A549 (cell line): Measurements from ENCODE around the gene DNALI1. TPM values are rescaled to one million over a fixed set of nuclear protein-coding genes. Genes with fewer than 3 reads are reported as not detected.
"Not testable (repeated sequence)": the region's sequence is repeated elsewhere in the genome, so short reads cannot be mapped to it uniquely, and the experiment has no call there.

Experiments used
- ATAC-seq, 2 experiments: fragments of 200-7000 bp in 1 of 2; fragments of >200 bp in 1 of 2; cut with Nextera tagmentation in 1 of 2; cut with Tn5 transposase in 1 of 2; 3 replicates each; pipeline versions ENCODE4 v1.8.0 to v1.9.1; 2018 to 2020; ENCODE audit warnings: mild to moderate bottlenecking in 1 of 2, moderate library complexity in 1 of 2
- CTCF ChIA-PET: fragments of 300-600 bp; sonication (Branson Sonifier 250); formaldehyde crosslinking; extraction: SDS; loops from one replicate; lab custom pipeline; 2021; ENCODE audit warnings: antibody characterized with exemption, inconsistent platforms; lab: Yijun Ruan, JAX
- POLR2A ChIA-PET: fragments of 350-600 bp; formaldehyde crosslinking; extraction: SDS; loops from one replicate; lab custom pipeline; 2021; ENCODE audit warnings: antibody characterized with exemption, inconsistent platforms; lab: Yijun Ruan, JAX
- DNase-seq, 2 experiments: peaks; one replicate each; pipeline versions ENCODE4 v3.0.0 to v3.0.0-alpha.2; 2011 to 2016; ENCODE audit warnings: low read depth in 1 of 2, low spot score in 1 of 2
- FAIRE-seq: peaks from 2 replicates; lab custom pipeline; 2011; peaks lifted over from hg19 to GRCh38; lab: Jason Lieb, UNC
- H3K27ac ChIP-seq, 2 experiments: fragments of >200 bp; sonication (Bioruptor Twin); formaldehyde crosslinking; 3 replicates each; pipeline ENCODE4 v1.5.1; 2016 to 2017
- H3K4me1 ChIP-seq: fragments of >200 bp; sonication (Bioruptor Twin); formaldehyde crosslinking; 3 replicates; pipeline ENCODE4 v1.6.1; 2016
- H3K4me2 ChIP-seq: fragments of >200 bp; sonication (Bioruptor Twin); formaldehyde crosslinking; 3 replicates; pipeline ENCODE4 v1.6.1; 2016
- H3K4me3 ChIP-seq: fragments of >200 bp; sonication (Bioruptor Twin); formaldehyde crosslinking; 3 replicates; pipeline ENCODE4 v1.5.1; 2016
- H3K9me3 ChIP-seq: fragments of >200 bp; sonication (Bioruptor Twin); formaldehyde crosslinking; 3 replicates; pipeline ENCODE4 v1.6.1; 2016
- BHLHE40 ChIP-seq: IDR thresholded peaks from 2 replicates; pipeline ENCODE4 v1.6.1; 2012; ENCODE audit warnings: low read depth, low read length, inconsistent platforms
- CBX8 ChIP-seq: fragments of 200-600 bp; sonication (generic); IDR thresholded peaks from 2 replicates; pipeline ENCODE4 v1.6.1; 2016
- CHD4 ChIP-seq: fragments of 200-600 bp; sonication (generic); IDR thresholded peaks from 2 replicates; pipeline ENCODE4 v1.6.1; 2016; ENCODE audit warnings: antibody characterized with exemption, mild to moderate bottlenecking, borderline replicate concordance
- EHMT2 ChIP-seq: fragments of 200-600 bp; sonication (generic); IDR thresholded peaks from 2 replicates; pipeline ENCODE4 v1.6.1; 2016; ENCODE audit warnings: antibody characterized with exemption, low read depth, mild to moderate bottlenecking, moderate library complexity
- ELK1 ChIP-seq: fragments of 150-350 bp; IDR thresholded peaks from 2 replicates; pipeline ENCODE4 v1.6.1; 2014; ENCODE audit warnings: low read depth, mild to moderate bottlenecking, low read length
- EP300 ChIP-seq, 2 experiments: fragments of >200 bp; sonication (Bioruptor Twin); formaldehyde crosslinking; IDR thresholded peaks; 2 replicates in 1 of 2; 3 replicates in 1 of 2; pipeline ENCODE4 v1.6.1; 2016 to 2017
- FOSB ChIP-seq: fragments of 250-450 bp; sonication (Bioruptor Pico); IDR thresholded peaks from 2 replicates; pipeline ENCODE4 v1.5.0; 2020; ENCODE audit warnings: mild to moderate bottlenecking, moderate library complexity
- FOXS1 ChIP-seq: fragments of 250-450 bp; sonication (Bioruptor Pico); IDR thresholded peaks from 2 replicates; pipeline ENCODE4 v1.5.0; 2020; ENCODE audit warnings: mild to moderate bottlenecking, moderate library complexity
- HEYL ChIP-seq: fragments of 250-450 bp; sonication (Bioruptor Pico); IDR thresholded peaks from 2 replicates; pipeline ENCODE4 v1.8.0; 2021; ENCODE audit warnings: mild to moderate bottlenecking, moderate library complexity
- HOXB13 ChIP-seq: fragments of 250-450 bp; sonication (Bioruptor Pico); IDR thresholded peaks from 2 replicates; pipeline ENCODE4 v1.5.0; 2020; ENCODE audit warnings: low read depth, mild to moderate bottlenecking, moderate library complexity
- JUN ChIP-seq, 2 experiments: fragments of >200 bp; sonication (Bioruptor Twin); formaldehyde crosslinking; IDR thresholded peaks; 2 replicates in 1 of 2; 3 replicates in 1 of 2; pipeline ENCODE4 v1.6.1; 2016 to 2017
- JUNB ChIP-seq: fragments of >200 bp; sonication (Bioruptor Twin); formaldehyde crosslinking; IDR thresholded peaks from 2 replicates; pipeline ENCODE4 v1.6.1; 2016
- KDM5A ChIP-seq: fragments of 200-600 bp; sonication (generic); IDR thresholded peaks from 2 replicates; pipeline ENCODE4 v1.6.1; 2016; ENCODE audit warnings: antibody characterized with exemption, mild to moderate bottlenecking
- NFE2L2 ChIP-seq: fragments of 150-350 bp; conservative IDR thresholded peaks from 2 replicates; pipeline ENCODE4 v1.6.1; 2014; ENCODE audit warnings: low read length
- NR3C1 ChIP-seq: fragments of >200 bp; sonication (Bioruptor Twin); formaldehyde crosslinking; IDR thresholded peaks from 3 replicates; pipeline ENCODE4 v1.6.1; 2017
- PHF8 ChIP-seq: fragments of 200-600 bp; sonication (generic); IDR thresholded peaks from 2 replicates; pipeline ENCODE4 v1.6.1; 2016; ENCODE audit warnings: low read depth, mild to moderate bottlenecking, antibody characterized with exemption, moderate library complexity, borderline replicate concordance
- RARB ChIP-seq: fragments of 250-450 bp; sonication (Bioruptor Pico); IDR thresholded peaks from 2 replicates; pipeline ENCODE4 v1.8.0; 2021; ENCODE audit warnings: mild to moderate bottlenecking, moderate library complexity
- SREBF2 ChIP-seq: fragments of 450-650 bp; IDR thresholded peaks from 2 replicates; pipeline ENCODE4 v1.6.1; 2014; ENCODE audit warnings: mild to moderate bottlenecking, moderate library complexity
- TP53 ChIP-seq: fragments of 250-450 bp; sonication (Bioruptor Pico); IDR thresholded peaks from 2 replicates; pipeline ENCODE4 v1.5.0; 2021; ENCODE audit warnings: mild to moderate bottlenecking, moderate library complexity
- ZC3H11A ChIP-seq: fragments of 450-650 bp; IDR thresholded peaks from 2 replicates; pipeline ENCODE4 v1.6.1; 2014; ENCODE audit warnings: antibody characterized with exemption, mild to moderate bottlenecking
- ZNF302 ChIP-seq: fragments of 250-450 bp; sonication (Bioruptor Pico); IDR thresholded peaks from 2 replicates; pipeline ENCODE4 v1.9.0; 2021; ENCODE audit warnings: inconsistent platforms, mild to moderate bottlenecking, moderate library complexity
- WGBS: methylation state at CpG from one replicate; pipeline ENCODE4 v1.1.6; 2017; ENCODE audit errors: missing lambda C conversion rate; 5-methylcytosine and 5-hydroxymethylcytosine counted together
- polyA plus RNA-seq, 4 experiments: library from polyadenylated mRNA; depleted of rRNA in 3 of 4; stranded (reverse); fragments of >200 nt; fragmentation: RNase III in 1 of 4; extraction: RNeasy Plus Mini Kit Qiagen cat#74134 plus additional on column Dnase treatment in 1 of 4; gene quantifications; 2 replicates in 3 of 4; 3 replicates in 1 of 4; pipeline ENCODE4 v1.2.3, GENCODE V29; 2011 to 2017
- TF ChIP-seq, protein P1 (sequence below): IDR thresholded peaks from 2 replicates; pipeline ENCODE4 v1.6.1; 2012; ENCODE audit warnings: low read depth, borderline replicate concordance
- TF ChIP-seq, protein P2 (sequence below): fragments of 200-600 bp; sonication (generic); IDR thresholded peaks from 2 replicates; pipeline ENCODE4 v1.6.1; 2016; ENCODE audit warnings: antibody characterized with exemption, mild to moderate bottlenecking, moderate library complexity
- TF ChIP-seq, protein P3 (sequence below): fragments of 450-650 bp; IDR thresholded peaks from 2 replicates; pipeline ENCODE4 v1.6.1; 2014; ENCODE audit warnings: antibody characterized with exemption
- TF ChIP-seq, protein P4 (sequence below): fragments of >200 bp; sonication (Bioruptor Twin); formaldehyde crosslinking; IDR thresholded peaks from 2 replicates; pipeline ENCODE4 v1.6.1; 2016
- TF ChIP-seq, protein P5 (sequence below): fragments of 250-450 bp; sonication (Bioruptor Pico); IDR thresholded peaks from 2 replicates; pipeline ENCODE4 v1.5.0; 2021; ENCODE audit warnings: mild to moderate bottlenecking, moderate library complexity, borderline replicate concordance

The DNALI1 gene
- polyA plus RNA-seq, 2 of the 4 experiments (the other 2 are of a cell fraction) = not detected

- H3K4me2 ChIP-seq = no peak overlapping the region
- H3K9me3 ChIP-seq = 0 out of 3 replicates have a peak, but pooled peaks cover 7% of the 10 kb centered on the region
- no peak overlapping the region for H3K4me3 ChIP-seq
- no peak overlapping the region for H3K27ac ChIP-seq
- 89% methylated on average over 1 of the region's 1 CpG for WGBS
- ChIA-PET CTCF (no interaction called here), POLR2A (no interaction called here)
- TF ChIP-seq, protein P1, sequence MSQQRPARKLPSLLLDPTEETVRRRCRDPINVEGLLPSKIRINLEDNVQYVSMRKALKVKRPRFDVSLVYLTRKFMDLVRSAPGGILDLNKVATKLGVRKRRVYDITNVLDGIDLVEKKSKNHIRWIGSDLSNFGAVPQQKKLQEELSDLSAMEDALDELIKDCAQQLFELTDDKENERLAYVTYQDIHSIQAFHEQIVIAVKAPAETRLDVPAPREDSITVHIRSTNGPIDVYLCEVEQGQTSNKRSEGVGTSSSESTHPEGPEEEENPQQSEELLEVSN = no peak
- no peak for TF ChIP-seq JUNB
- TF ChIP-seq, protein P2, sequence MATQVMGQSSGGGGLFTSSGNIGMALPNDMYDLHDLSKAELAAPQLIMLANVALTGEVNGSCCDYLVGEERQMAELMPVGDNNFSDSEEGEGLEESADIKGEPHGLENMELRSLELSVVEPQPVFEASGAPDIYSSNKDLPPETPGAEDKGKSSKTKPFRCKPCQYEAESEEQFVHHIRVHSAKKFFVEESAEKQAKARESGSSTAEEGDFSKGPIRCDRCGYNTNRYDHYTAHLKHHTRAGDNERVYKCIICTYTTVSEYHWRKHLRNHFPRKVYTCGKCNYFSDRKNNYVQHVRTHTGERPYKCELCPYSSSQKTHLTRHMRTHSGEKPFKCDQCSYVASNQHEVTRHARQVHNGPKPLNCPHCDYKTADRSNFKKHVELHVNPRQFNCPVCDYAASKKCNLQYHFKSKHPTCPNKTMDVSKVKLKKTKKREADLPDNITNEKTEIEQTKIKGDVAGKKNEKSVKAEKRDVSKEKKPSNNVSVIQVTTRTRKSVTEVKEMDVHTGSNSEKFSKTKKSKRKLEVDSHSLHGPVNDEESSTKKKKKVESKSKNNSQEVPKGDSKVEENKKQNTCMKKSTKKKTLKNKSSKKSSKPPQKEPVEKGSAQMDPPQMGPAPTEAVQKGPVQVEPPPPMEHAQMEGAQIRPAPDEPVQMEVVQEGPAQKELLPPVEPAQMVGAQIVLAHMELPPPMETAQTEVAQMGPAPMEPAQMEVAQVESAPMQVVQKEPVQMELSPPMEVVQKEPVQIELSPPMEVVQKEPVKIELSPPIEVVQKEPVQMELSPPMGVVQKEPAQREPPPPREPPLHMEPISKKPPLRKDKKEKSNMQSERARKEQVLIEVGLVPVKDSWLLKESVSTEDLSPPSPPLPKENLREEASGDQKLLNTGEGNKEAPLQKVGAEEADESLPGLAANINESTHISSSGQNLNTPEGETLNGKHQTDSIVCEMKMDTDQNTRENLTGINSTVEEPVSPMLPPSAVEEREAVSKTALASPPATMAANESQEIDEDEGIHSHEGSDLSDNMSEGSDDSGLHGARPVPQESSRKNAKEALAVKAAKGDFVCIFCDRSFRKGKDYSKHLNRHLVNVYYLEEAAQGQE = no peak
- TF ChIP-seq PHF8 = no peak
- no peak for TF ChIP-seq NFE2L2
- no peak for TF ChIP-seq NR3C1
- TF ChIP-seq JUN (IDR thresholded peaks at IDR 0.05) = no peak
- no peak for TF ChIP-seq CBX8
- TF ChIP-seq FOSB (CRISPR knock-in tag) = no peak
- TF ChIP-seq ZC3H11A = no peak
- TF ChIP-seq ELK1 = no peak
- no peak for TF ChIP-seq HEYL (CRISPR knock-in tag)
- no peak for TF ChIP-seq RARB (CRISPR knock-in tag)
- no peak for TF ChIP-seq ZNF302 (CRISPR knock-in tag)
- TF ChIP-seq FOXS1 (CRISPR knock-in tag) = no peak
- TF ChIP-seq, protein P3, sequence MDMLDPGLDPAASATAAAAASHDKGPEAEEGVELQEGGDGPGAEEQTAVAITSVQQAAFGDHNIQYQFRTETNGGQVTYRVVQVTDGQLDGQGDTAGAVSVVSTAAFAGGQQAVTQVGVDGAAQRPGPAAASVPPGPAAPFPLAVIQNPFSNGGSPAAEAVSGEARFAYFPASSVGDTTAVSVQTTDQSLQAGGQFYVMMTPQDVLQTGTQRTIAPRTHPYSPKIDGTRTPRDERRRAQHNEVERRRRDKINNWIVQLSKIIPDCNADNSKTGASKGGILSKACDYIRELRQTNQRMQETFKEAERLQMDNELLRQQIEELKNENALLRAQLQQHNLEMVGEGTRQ = no peak
- TF ChIP-seq, protein P4, sequence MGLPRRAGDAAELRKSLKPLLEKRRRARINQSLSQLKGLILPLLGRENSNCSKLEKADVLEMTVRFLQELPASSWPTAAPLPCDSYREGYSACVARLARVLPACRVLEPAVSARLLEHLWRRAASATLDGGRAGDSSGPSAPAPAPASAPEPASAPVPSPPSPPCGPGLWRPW = no peak
- TF ChIP-seq KDM5A = no peak
- ATAC-seq (no peak), DNase-seq (no peak), FAIRE-seq (no peak)
- no peaks in the 10 kb centered on the region for H3K4me1 ChIP-seq
These were observed 1.7 kb downstream of the DNALI1 start for GRCh38 chr1:37558411-37558810.

DNA sequence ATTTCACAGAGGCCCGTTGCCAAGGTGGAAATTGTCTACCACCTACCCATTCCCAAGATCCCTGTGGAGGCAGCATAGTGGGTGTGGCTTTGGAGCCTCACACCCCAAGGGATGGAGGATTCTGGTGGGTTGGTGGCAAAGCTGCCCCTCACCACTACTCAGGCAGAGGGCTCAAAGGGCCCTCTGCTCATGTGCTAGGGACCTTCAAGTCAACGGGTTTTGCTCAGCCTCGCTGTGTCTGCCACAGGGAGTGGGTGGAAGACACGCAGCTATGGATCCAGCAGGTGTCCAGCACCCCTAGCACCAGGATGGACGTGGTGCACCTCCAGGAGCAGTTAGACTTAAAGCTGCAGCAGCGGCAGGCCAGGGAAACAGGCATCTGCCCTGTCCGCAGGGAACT, 2.3 kb downstream of the DNALI1 start:
- TF ChIP-seq HOXB13 (CRISPR knock-in tag) (no peak), NFE2L2 (no peak), EP300 (IDR thresholded peaks at IDR 0.05) (no peak), SREBF2 (no peak), CHD4 (no peak), BHLHE40 (no peak), TP53 (no peak), EHMT2 (no peak)
- TF ChIP-seq, protein P5, sequence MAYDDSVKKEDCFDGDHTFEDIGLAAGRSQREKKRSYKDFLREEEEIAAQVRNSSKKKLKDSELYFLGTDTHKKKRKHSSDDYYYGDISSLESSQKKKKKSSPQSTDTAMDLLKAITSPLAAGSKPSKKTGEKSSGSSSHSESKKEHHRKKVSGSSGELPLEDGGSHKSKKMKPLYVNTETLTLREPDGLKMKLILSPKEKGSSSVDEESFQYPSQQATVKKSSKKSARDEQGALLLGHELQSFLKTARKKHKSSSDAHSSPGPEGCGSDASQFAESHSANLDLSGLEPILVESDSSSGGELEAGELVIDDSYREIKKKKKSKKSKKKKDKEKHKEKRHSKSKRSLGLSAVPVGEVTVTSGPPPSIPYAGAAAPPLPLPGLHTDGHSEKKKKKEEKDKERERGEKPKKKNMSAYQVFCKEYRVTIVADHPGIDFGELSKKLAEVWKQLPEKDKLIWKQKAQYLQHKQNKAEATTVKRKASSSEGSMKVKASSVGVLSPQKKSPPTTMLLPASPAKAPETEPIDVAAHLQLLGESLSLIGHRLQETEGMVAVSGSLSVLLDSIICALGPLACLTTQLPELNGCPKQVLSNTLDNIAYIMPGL (CRISPR knock-in tag) = no peak
- TF ChIP-seq, protein P3 = no peak
- Histone ChIP-seq H3K4me2 (no peak overlapping the region), H3K4me3 (no peak overlapping the region), H3K9me3 (0 out of 3 replicates have a peak, but pooled peaks cover 7% of the 10 kb centered on the region), H3K27ac (no peak overlapping the region), H3K4me1 (no peaks in the 10 kb centered on the region)
- FAIRE-seq = no peak
- no peak for DNase-seq
- ChIA-PET POLR2A (no interaction called here), CTCF (no interaction called here)
- ATAC-seq = peak in 1 of 2 experiments; percentile 47; a peak in 4 of 6 replicates
- WGBS = 67% methylated on average over 3 of the region's 7 CpGs

- DNase-seq, POLR2A ChIA-PET, CTCF ChIA-PET, FAIRE-seq, H3K4me1 ChIP-seq, H3K27ac ChIP-seq, ATAC-seq, H3K9me3 ChIP-seq, H3K4me3 ChIP-seq, H3K4me2 ChIP-seq: not testable (repeated sequence)
- WGBS = 67% methylated on average over 12 of the region's 12 CpGs
These were observed 3.2 kb downstream of the DNALI1 start for GRCh38 chr1:37559957-37560379.
